SU-DHL-6 (cell line): Measurements from ENCODE around the gene DNPH1.

ENCODE experiments used
- EZH2phosphoT487 ChIP-seq: fragments of 200-600 bp; sonication (generic), shearing (Covaris generic); conservative IDR thresholded peaks from 2 replicates; pipeline ENCODE4 v1.6.1; 2018; ENCODE audit warnings: mild to moderate bottlenecking, antibody characterized with exemption, low read length, moderate library complexity, mixed read lengths
- TF ChIP-seq, protein P1 (sequence below): fragments of 200-600 bp; sonication (generic); IDR thresholded peaks from one replicate; pipeline ENCODE4 v1.5.1; 2017; ENCODE audit warnings: antibody characterized with exemption, mild to moderate bottlenecking, low read length, moderate library complexity; ENCODE audit not compliant: insufficient read depth, poor library complexity, severe bottlenecking

DNA sequence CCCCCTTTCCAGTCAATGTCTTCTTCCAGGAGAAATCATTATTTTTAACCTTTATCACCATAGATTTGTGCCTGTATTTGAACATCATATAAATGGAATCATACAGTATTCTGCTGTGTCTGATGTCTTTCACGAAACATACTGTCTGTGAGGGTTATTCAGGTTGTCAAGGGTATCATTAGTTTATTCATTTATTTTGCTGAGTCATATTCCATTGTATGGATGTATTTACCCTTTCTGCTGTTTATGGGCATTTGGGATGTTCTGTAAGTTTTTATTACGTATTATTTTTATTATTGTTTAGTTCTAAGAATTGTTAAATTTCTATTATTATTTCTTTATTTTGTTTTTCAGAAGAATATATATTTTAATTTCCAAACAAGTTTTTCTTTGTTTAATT lies 22.0 kb downstream of the DNPH1 start:
- TF ChIP-seq, protein P1, sequence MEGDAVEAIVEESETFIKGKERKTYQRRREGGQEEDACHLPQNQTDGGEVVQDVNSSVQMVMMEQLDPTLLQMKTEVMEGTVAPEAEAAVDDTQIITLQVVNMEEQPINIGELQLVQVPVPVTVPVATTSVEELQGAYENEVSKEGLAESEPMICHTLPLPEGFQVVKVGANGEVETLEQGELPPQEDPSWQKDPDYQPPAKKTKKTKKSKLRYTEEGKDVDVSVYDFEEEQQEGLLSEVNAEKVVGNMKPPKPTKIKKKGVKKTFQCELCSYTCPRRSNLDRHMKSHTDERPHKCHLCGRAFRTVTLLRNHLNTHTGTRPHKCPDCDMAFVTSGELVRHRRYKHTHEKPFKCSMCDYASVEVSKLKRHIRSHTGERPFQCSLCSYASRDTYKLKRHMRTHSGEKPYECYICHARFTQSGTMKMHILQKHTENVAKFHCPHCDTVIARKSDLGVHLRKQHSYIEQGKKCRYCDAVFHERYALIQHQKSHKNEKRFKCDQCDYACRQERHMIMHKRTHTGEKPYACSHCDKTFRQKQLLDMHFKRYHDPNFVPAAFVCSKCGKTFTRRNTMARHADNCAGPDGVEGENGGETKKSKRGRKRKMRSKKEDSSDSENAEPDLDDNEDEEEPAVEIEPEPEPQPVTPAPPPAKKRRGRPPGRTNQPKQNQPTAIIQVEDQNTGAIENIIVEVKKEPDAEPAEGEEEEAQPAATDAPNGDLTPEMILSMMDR: no peak
- TF ChIP-seq EZH2phosphoT487: no peak
